ENCODE results near the gene SLC2A2.

DNA sequence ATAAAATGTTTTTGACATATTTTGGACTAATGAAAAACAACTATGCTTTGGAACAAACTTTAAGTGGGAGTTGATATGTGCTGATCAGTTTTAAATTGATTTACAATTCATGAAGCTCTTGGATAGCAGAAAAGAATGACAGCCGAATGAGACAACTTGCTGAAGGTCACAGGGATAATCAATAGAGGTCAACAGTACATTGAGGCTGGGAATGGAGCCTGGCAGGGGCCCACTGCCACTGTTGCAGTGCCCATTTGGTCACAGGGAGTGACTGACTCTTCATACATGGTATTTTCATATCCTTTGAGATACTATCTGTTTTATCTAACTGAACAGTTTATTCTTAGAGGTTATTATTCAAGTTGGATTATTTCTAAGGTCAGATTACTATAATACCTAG is 59.4 kb downstream of the SLC2A2 start:
- no peak for TF ChIP-seq POLR2AphosphoS5 (IDR thresholded peaks at IDR 0.05; ENCODE audit: low read depth, low read length)
- no peak for TF ChIP-seq TAF1 (IDR thresholded peaks at IDR 0.05; ENCODE audit: borderline replicate concordance, insufficient read depth, low read length)

Measured in PFSK-1 (cell line).